HG02678 (cell line): ENCODE results near the gene COL4A4.

ENCODE experiments used
- ATAC-seq: cut with Tn5 transposase; IDR thresholded peaks from one replicate; pipeline ENCODE4 v1.9.1; 2021; ENCODE audit warnings: mild to moderate bottlenecking, moderate library complexity; ENCODE audit not compliant: unreplicated experiment

The COL4A4 gene

GRCh38 chr2:227033471-227034148 is 130.4 kb downstream of the COL4A4 start:
- ATAC-seq, result peak; percentile 82

GRCh38 chr2:227031379-227031778 is 132.6 kb downstream of the COL4A4 start:
- no peak for ATAC-seq

GRCh38 chr2:227030789-227031188 is 133.2 kb downstream of the COL4A4 start:
- no peak for ATAC-seq

GRCh38 chr2:227029426-227030105 is 134.4 kb downstream of the COL4A4 start:
- ATAC-seq, result no peak

GRCh38 chr2:227025510-227025909 is 138.5 kb downstream of the COL4A4 start:
- peak; percentile 58 for ATAC-seq

- ATAC-seq, result no peak
Measured at GRCh38 chr2:227022608-227023007, 141.4 kb downstream of the COL4A4 start.

- ATAC-seq, result no peak
Measured at GRCh38 chr2:227020416-227020815, 143.6 kb downstream of the COL4A4 start.

- no peak for ATAC-seq
Measured at GRCh38 chr2:227016894-227017293, 147.1 kb downstream of the COL4A4 start.

GRCh38 chr2:227013881-227014280 is 150.1 kb downstream of the COL4A4 start:
- ATAC-seq, result no peak

GRCh38 chr2:227013330-227013729 is 150.7 kb downstream of the COL4A4 start:
- ATAC-seq, result no peak

GRCh38 chr2:227010433-227010832 is 153.6 kb downstream of the COL4A4 start:
- no peak for ATAC-seq

- no peak for ATAC-seq
Measured at GRCh38 chr2:227007940-227008339, 156.1 kb downstream of the COL4A4 start.

GRCh38 chr2:227007148-227007547 is 156.9 kb downstream of the COL4A4 start:
- no peak for ATAC-seq

- no peak for ATAC-seq
Measured at GRCh38 chr2:227006189-227006897, 157.7 kb downstream of the COL4A4 start.

GRCh38 chr2:227004482-227004881 is 159.5 kb downstream of the COL4A4 start:
- no peak for ATAC-seq

GRCh38 chr2:227000123-227000522 is 163.9 kb downstream of the COL4A4 start:
- no peak for ATAC-seq

GRCh38 chr2:226999661-227000060 is 164.3 kb downstream of the COL4A4 start:
- ATAC-seq, result no peak

GRCh38 chr2:226995625-226996041 is 168.4 kb downstream of the COL4A4 start:
- ATAC-seq, result peak; percentile 56

- no peak for ATAC-seq
Measured at GRCh38 chr2:226994775-226995174, 169.2 kb downstream of the COL4A4 start.

GRCh38 chr2:226993171-226993570 is 170.8 kb downstream of the COL4A4 start:
- ATAC-seq, result no peak

GRCh38 chr2:226991663-226992062 is 172.3 kb downstream of the COL4A4 start:
- ATAC-seq, result no peak

- no peak for ATAC-seq
Measured at GRCh38 chr2:226985583-226985946, 178.4 kb downstream of the COL4A4 start.
